IMR-90 (cell line): ENCODE results near the gene SNTG2. TPM values are rescaled to one million over a fixed set of nuclear protein-coding genes. Genes with fewer than 3 reads are reported as not detected.

ENCODE experiments used
- ATAC-seq: fragments of 200-7000 bp; cut with Tn5 transposase; 2 replicates; pipeline ENCODE4 v1.9.1; 2020; ENCODE audit warnings: low read depth, mild to moderate bottlenecking, moderate library complexity
- BruUV-seq: library from RNA; stranded (reverse); fragments of 400-500 nt; replicated peaks from 2 replicates; lab custom pipeline; 2021; lab: Mats Ljungman, UMichigan
- CTCF ChIA-PET: fragments of 300-600 bp; formaldehyde crosslinking; extraction: SDS; loops from one replicate; lab custom pipeline; 2021; ENCODE audit warnings: antibody characterized with exemption; lab: Yijun Ruan, JAX
- POLR2A ChIA-PET: fragments of 300-600 bp; sonication (Branson Sonifier 250); formaldehyde crosslinking; loops from one replicate; lab custom pipeline; 2022; ENCODE audit warnings: antibody characterized with exemption; ENCODE audit not compliant: unreplicated experiment; lab: Charles Lee
- DNase-seq: peaks from one replicate; pipeline ENCODE4 v3.0.0; 2013
- H2AFZ ChIP-seq: replicated peaks from 2 replicates; pipeline ENCODE3; 2013; ENCODE audit warnings: low read length, mild to moderate bottlenecking; ENCODE audit not compliant: poor library complexity
- H2AK5ac ChIP-seq: 2 replicates; pipeline ENCODE4 v1.6.1; 2013; ENCODE audit warnings: low read depth, low read length, inconsistent platforms
- H2AK9ac ChIP-seq: replicated peaks from 2 replicates; pipeline ENCODE3; 2013; ENCODE audit warnings: mild to moderate bottlenecking, low read depth, low read length, moderate library complexity; ENCODE audit not compliant: poor library complexity
- H2BK120ac ChIP-seq: 2 replicates; pipeline ENCODE4 v1.6.1; 2013; ENCODE audit warnings: low read depth, low read length, inconsistent platforms
- H2BK15ac ChIP-seq: 3 replicates; pipeline ENCODE4 v1.6.1; 2013; ENCODE audit warnings: low read depth, low read length, inconsistent platforms
- H2BK20ac ChIP-seq: 2 replicates; pipeline ENCODE4 v1.6.1; 2013; ENCODE audit warnings: low read depth, mild to moderate bottlenecking, inconsistent platforms, low read length, moderate library complexity
- H2BK5ac ChIP-seq: 2 replicates; pipeline ENCODE4 v1.6.1; 2013; ENCODE audit warnings: mild to moderate bottlenecking, low read depth, low read length, inconsistent platforms; ENCODE audit not compliant: poor library complexity, severe bottlenecking
- H3K14ac ChIP-seq: replicated peaks from 2 replicates; pipeline ENCODE4 v1.6.1; 2013; ENCODE audit warnings: low read depth, low read length, inconsistent platforms
- H3K18ac ChIP-seq: 2 replicates; pipeline ENCODE4 v1.6.1; 2013; ENCODE audit warnings: low read depth, low read length, control low read depth
- H3K23ac ChIP-seq: 2 replicates; pipeline ENCODE4 v1.6.1; 2013; ENCODE audit warnings: low read depth, low read length, inconsistent platforms
- H3K27ac ChIP-seq: 2 replicates; pipeline ENCODE4 v1.5.1; 2013; ENCODE audit warnings: mild to moderate bottlenecking, control low read depth, low read length; ENCODE audit not compliant: insufficient read depth
- H3K27me3 ChIP-seq: 2 replicates; pipeline ENCODE4 v1.6.1; 2013; ENCODE audit warnings: low read length; ENCODE audit not compliant: control insufficient read depth, insufficient read depth
- H3K36me3 ChIP-seq: 2 replicates; pipeline ENCODE4 v1.6.1; 2013; ENCODE audit warnings: low read length, mixed read lengths; ENCODE audit not compliant: control insufficient read depth, insufficient read depth
- H3K4ac ChIP-seq: 2 replicates; pipeline ENCODE4 v1.6.1; 2013; ENCODE audit warnings: low read depth, low read length, inconsistent platforms
- H3K4me1 ChIP-seq: 2 replicates; pipeline ENCODE4 v1.6.1; 2013; ENCODE audit warnings: low read length, mixed read lengths; ENCODE audit not compliant: control insufficient read depth, insufficient read depth
- H3K4me2 ChIP-seq: 2 replicates; pipeline ENCODE4 v1.6.1; 2013; ENCODE audit warnings: low read depth, mild to moderate bottlenecking, control low read depth, low read length, moderate library complexity
- H3K4me3 ChIP-seq: 2 replicates; pipeline ENCODE4 v1.5.1; 2013; ENCODE audit warnings: low read depth, mild to moderate bottlenecking, control low read depth, low read length, moderate library complexity; ENCODE audit not compliant: insufficient read depth
- H3K56ac ChIP-seq: 2 replicates; pipeline ENCODE4 v1.6.1; 2013; ENCODE audit warnings: low read length, inconsistent platforms; ENCODE audit not compliant: insufficient read depth; ENCODE audit errors: extremely low read depth
- H3K79me1 ChIP-seq, 2 experiments: 2 replicates each; pipeline ENCODE4 v1.6.1; 2013; ENCODE audit warnings: low read length in 2 of 2, inconsistent platforms in 1 of 2, low read depth in 1 of 2
- H3K9ac ChIP-seq: 2 replicates; pipeline ENCODE4 v1.6.1; 2013; ENCODE audit warnings: low read depth, low read length, control low read depth
- H3K9me1 ChIP-seq: 2 replicates; pipeline ENCODE4 v1.6.1; 2013; ENCODE audit warnings: low read length, inconsistent platforms; ENCODE audit not compliant: insufficient read depth
- H3K9me3 ChIP-seq: 2 replicates; pipeline ENCODE4 v1.6.1; 2013; ENCODE audit warnings: low read length; ENCODE audit not compliant: control insufficient read depth, insufficient read depth
- H4K20me1 ChIP-seq: 2 replicates; pipeline ENCODE4 v1.6.1; 2013; ENCODE audit warnings: low read length, inconsistent platforms; ENCODE audit not compliant: insufficient read depth
- H4K5ac ChIP-seq: 2 replicates; pipeline ENCODE4 v1.6.1; 2013; ENCODE audit warnings: mild to moderate bottlenecking, low read depth, low read length, control low read depth
- H4K8ac ChIP-seq, 2 experiments: 2 replicates each; pipeline ENCODE4 v1.6.1; 2013; ENCODE audit warnings: low read depth in 2 of 2, low read length in 2 of 2, control low read depth in 1 of 2, inconsistent platforms in 1 of 2
- H4K91ac ChIP-seq: 2 replicates; pipeline ENCODE4 v1.6.1; 2013; ENCODE audit warnings: low read depth, low read length, inconsistent platforms; ENCODE audit not compliant: insufficient read depth
- FOS ChIP-seq: fragments of 150-350 bp; IDR thresholded peaks from 2 replicates; pipeline ENCODE4 v1.6.1; 2016; ENCODE audit warnings: low read depth, low read length
- WGBS, 2 experiments: methylation state at CpG; one replicate each; pipeline versions ENCODE4 v1.1.5 to v1.1.7; 2013; ENCODE audit warnings: missing lambda C conversion rate in 2 of 2; ENCODE audit not compliant: insufficient read length in 1 of 2; ENCODE audit errors: extremely low coverage in 2 of 2; 5-methylcytosine and 5-hydroxymethylcytosine counted together
- dilution Hi-C: fragments of 300-500 bp; cut with HindIII; formaldehyde crosslinking; loops from one replicate; pipeline ENCODE4 v1.14.3; 2018; ENCODE audit warnings: low sequenced_read_pairs; ENCODE audit not compliant: unreplicated experiment
- in situ Hi-C: fragments of 300-500 bp; cut with MboI; formaldehyde crosslinking; loops from 3 replicates; pipeline ENCODE4 v1.14.3; 2019; ENCODE audit warnings: low sequenced_read_pairs, inconsistent platforms, mixed read lengths
- intact Hi-C: fragments of 100-400 bp; cut with micrococcal nuclease; formaldehyde crosslinking; loops from 2 replicates; pipeline ENCODE4 v1.10.0; 2022
- polyA plus RNA-seq, 3 experiments: library from polyadenylated mRNA; depleted of rRNA; stranded (reverse); fragments of >200 nt; gene quantifications; 2 replicates each; pipeline ENCODE4 v1.2.3, GENCODE V29; 2012; ENCODE audit warnings: low replicate concordance in 1 of 3
- total RNA-seq: library from RNA; depleted of rRNA; stranded (reverse); fragments of >200 nt; gene quantifications from 2 replicates; pipeline ENCODE4 v1.2.3, GENCODE V29; 2012

SNTG2 gene
- total and polyA plus RNA-seq, 2 of the 4 experiments (the other 2 are of a cell fraction) = under 0.01 to 0.17 TPM

DNA sequence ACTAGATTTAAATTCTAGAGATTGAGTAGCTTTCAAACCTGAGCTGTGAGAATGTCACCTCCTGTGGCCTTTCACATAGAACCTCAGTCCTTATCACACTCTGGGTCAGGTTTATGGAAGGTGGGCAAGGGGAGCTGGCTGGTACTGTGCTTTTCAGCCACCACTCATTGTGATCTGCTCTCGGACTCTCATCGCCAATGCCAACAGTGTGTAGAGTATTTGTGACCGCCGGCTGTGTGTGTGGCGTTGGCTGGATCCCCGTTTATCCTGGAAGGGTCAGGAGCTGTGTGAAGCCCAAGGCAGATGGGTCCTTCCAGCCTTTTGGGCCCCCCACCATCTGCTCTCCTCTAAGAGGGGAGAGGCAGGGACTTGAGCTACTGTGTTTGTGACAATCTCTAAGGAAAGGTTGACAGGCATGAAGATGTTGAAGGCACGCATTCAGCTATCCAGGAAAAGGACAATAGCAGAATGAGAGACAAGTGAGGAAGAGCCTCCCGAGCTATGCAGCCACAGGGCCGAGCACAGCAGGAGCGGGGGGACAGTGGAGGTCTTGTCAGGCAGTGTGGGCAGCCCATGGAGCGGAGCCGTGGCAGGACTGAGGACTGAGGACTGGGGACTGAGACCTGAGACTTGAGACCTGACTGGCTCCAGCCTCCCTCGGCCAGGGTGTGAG, 355.5 kb downstream of the SNTG2 start:
- no peaks in the 10 kb centered on the region for H3K9me1 ChIP-seq
- no peaks in the 10 kb centered on the region for H3K79me1 ChIP-seq
- no peak overlapping the region for H4K5ac ChIP-seq
- H3K4me2 ChIP-seq = no peak overlapping the region
- H3K4me1 ChIP-seq = no peaks in the 10 kb centered on the region
- no peak overlapping the region for H2BK20ac ChIP-seq
- DNase-seq (no peak), ATAC-seq (no peak)
- dilution Hi-C loops (no loop called here), intact Hi-C loops (no loop called here), in situ Hi-C loops (no loop called here)
- H4K91ac ChIP-seq = no peak overlapping the region
- no peak overlapping the region for H2AFZ ChIP-seq
- ChIA-PET CTCF (interaction anchor here (0.5 kb wide), 1 partner anchor 235 kb away, joined by 4 read pairs; no protein-coding TSS in a partner anchor), POLR2A (no interaction called here)
- H3K18ac ChIP-seq = no peak overlapping the region
- no TSS peak for BruUV-seq
- H3K9me3 ChIP-seq = peaks cover 20% of the 10 kb centered on the region
- no peak overlapping the region for H2AK9ac ChIP-seq
- no peak overlapping the region for H2BK120ac ChIP-seq
- H3K9ac ChIP-seq = no peak overlapping the region
- no peak overlapping the region for H3K14ac ChIP-seq
- H2AK5ac ChIP-seq = no peak overlapping the region
- H2BK15ac ChIP-seq = no peak overlapping the region
- no peak overlapping the region for H3K4me3 ChIP-seq
- no peak overlapping the region for H4K8ac ChIP-seq
- no peak overlapping the region for H2BK5ac ChIP-seq
- no peak for TF ChIP-seq FOS
- H4K20me1 ChIP-seq = no peaks in the 10 kb centered on the region
- no peak overlapping the region for H3K27ac ChIP-seq
- no peak overlapping the region for H3K56ac ChIP-seq
- no peaks in the 10 kb centered on the region for H3K36me3 ChIP-seq
- 61% methylated on average over 7 of the region's 13 CpGs; no CpG with 5 or more reads in 1 of the 2 experiments for WGBS, 2 experiments
- H3K4ac ChIP-seq = no peak overlapping the region
- H3K23ac ChIP-seq = no peak overlapping the region
- H3K27me3 ChIP-seq = no peaks in the 10 kb centered on the region
